Psoas muscle (tissue), 8 donors: ENCODE data around the gene RPUSD1. TPM values are rescaled to one million over a fixed set of nuclear protein-coding genes. Genes with fewer than 3 reads are reported as not detected.

Source experiments
- ATAC-seq, 4 donors: fragments of 200-7000 bp; cut with Tn5 transposase; one replicate each; pipeline ENCODE4 v1.9.1; 2020; ENCODE audit warnings: moderate library complexity in 3 of 4, mild to moderate bottlenecking in 2 of 4
- DNase-seq, 2 donors: peaks; one replicate each; pipeline ENCODE4 v3.0.0-alpha.2; 2020
- H3K27ac ChIP-seq: fragments of 200-600 bp; one replicate; pipeline ENCODE4 v1.8.0; 2022
- H3K27me3 ChIP-seq, 3 donors: fragments of 200-600 bp in 1 of 3; one replicate each; pipeline versions ENCODE4 v1.6.1 to v1.8.0; 2013 to 2022; ENCODE audit warnings: low read length in 2 of 3, mild to moderate bottlenecking in 2 of 3, moderate library complexity in 1 of 3; ENCODE audit not compliant: insufficient read depth in 3 of 3
- H3K36me3 ChIP-seq, 2 donors: fragments of 200-600 bp in 1 of 2; one replicate each; pipeline versions ENCODE4 v1.6.1 to v1.8.0; 2013 to 2022; ENCODE audit warnings: low read depth in 1 of 2, mild to moderate bottlenecking in 1 of 2, moderate library complexity in 1 of 2; ENCODE audit not compliant: insufficient read depth in 1 of 2
- H3K4me1 ChIP-seq: fragments of 200-600 bp; one replicate; pipeline ENCODE4 v1.8.0; 2022
- H3K4me3 ChIP-seq: fragments of 200-600 bp; one replicate; pipeline ENCODE4 v1.8.0; 2022; ENCODE audit warnings: mild to moderate bottlenecking
- H3K9me3 ChIP-seq: fragments of 200-600 bp; one replicate; pipeline ENCODE4 v1.8.0; 2022
- CTCF ChIP-seq: fragments of 200-600 bp; IDR thresholded peaks from one replicate; pipeline ENCODE4 v1.8.0; 2022; ENCODE audit warnings: antibody characterized with exemption
- WGBS, 3 donors: extraction: QIAGEN DNeasy Blood & Tissue Kit; methylation state at CpG; one replicate each; pipeline versions ENCODE4 v1.1.6 to v1.1.7; 2013; 5-methylcytosine and 5-hydroxymethylcytosine counted together
- intact Hi-C, 2 donors: fragments of 100-400 bp; cut with DNase I; formaldehyde crosslinking; loops; one replicate each; pipeline versions ENCODE4 v1.11.0 to v1.14.2; 2022
- polyA plus RNA-seq, 3 donors: library from polyadenylated mRNA; stranded (reverse); fragments of 200-250 nt; gene quantifications; one replicate each; pipeline ENCODE4 v1.2.3, GENCODE V29; 2013
- total RNA-seq, 4 donors: library from RNA; stranded (reverse); fragmentation: NEBNext Ultra II Directional in 2 of 4; extraction: Animal tissue kit (Norgen Biotek cat#: 25700) in 2 of 4; gene quantifications; one replicate each; pipeline versions ENCODE4 v1.2.1 to v1.2.4, GENCODE V29; 2021 to 2023
- donor health status: healthy with polysubstance abuse.
- donor health status: DM: no; HTN: no; CAD: no; lungs with moderate emphysema.
- donor health status: Bipolar disorder and iron deficiency.
- donor health status: healthy.
- donor health status: DM: yes; HTN: yes; CAD: no.
- donor health status: DM: no; HTN: no; CAD: no.
- donor health status: DM: no; HTN: no; CAD: no.
- donor health status: DM: yes; HTN: yes; CAD: no.

The RPUSD1 gene
- total and polyA plus RNA-seq, 7 donors, result 4.4 to 25.7 (median 10.9) TPM

GRCh38 chr16:751152-752006, 36.8 kb downstream of the RPUSD1 start:
- Histone ChIP-seq H3K27me3 (peaks cover 0 to 38% (median 8%) of the 10 kb centered on the region in 3 donors), H3K36me3 (no peaks in the 10 kb centered on the region), H3K9me3 (no peaks in the 10 kb centered on the region), H3K4me1 (no peaks in the 10 kb centered on the region), H3K27ac (no peak overlapping the region), H3K4me3 (no peak overlapping the region)
- ATAC-seq (no peak), DNase-seq (no peak)
- intact Hi-C loops, result no loop called here
- WGBS, 3 donors, result 44 to 54% (median 45%) methylated on average over 36 to 39 of the region's 39 CpGs
- TF ChIP-seq CTCF, result no peak

GRCh38 chr16:750485-750884, 37.7 kb downstream of the RPUSD1 start:
- H3K27me3 ChIP-seq, result peaks cover 0 to 33% (median 8%) of the 10 kb centered on the region in 3 donors
- DNase-seq, result no peak
- H3K36me3 ChIP-seq, result no peaks in the 10 kb centered on the region
- intact Hi-C loops, result no loop called here
- no peaks in the 10 kb centered on the region for H3K9me3 ChIP-seq
- H3K4me3 ChIP-seq, result no peak overlapping the region
- no peak for TF ChIP-seq CTCF
- ATAC-seq, result no peak
- no peak overlapping the region for H3K27ac ChIP-seq
- WGBS, 3 donors, result 54 to 58% (median 56%) methylated on average over 9 of the region's 9 CpGs
- H3K4me1 ChIP-seq, result no peaks in the 10 kb centered on the region

- no peak for DNase-seq
- peaks cover 0 to 36% (median 8%) of the 10 kb centered on the region in 3 donors for H3K27me3 ChIP-seq
- no peak overlapping the region for H3K27ac ChIP-seq
- H3K9me3 ChIP-seq, result no peaks in the 10 kb centered on the region
- intact Hi-C loops, result no loop called here
- H3K4me3 ChIP-seq, result no peak overlapping the region
- no peaks in the 10 kb centered on the region for H3K4me1 ChIP-seq
- no peaks in the 10 kb centered on the region for H3K36me3 ChIP-seq
- no peak for ATAC-seq
- TF ChIP-seq CTCF, result no peak
- 80 to 90% (median 82%) methylated on average over 6 of the region's 6 CpGs for WGBS, 3 donors
These were observed 39.2 kb downstream of the RPUSD1 start for GRCh38 chr16:749010-749409.

- no peak for TF ChIP-seq CTCF
- ATAC-seq (no peak), DNase-seq (no peak)
- no peak overlapping the region for H3K27ac ChIP-seq
- H3K4me3 ChIP-seq, result no peak overlapping the region
- no peaks in the 10 kb centered on the region for H3K36me3 ChIP-seq
- no peaks in the 10 kb centered on the region for H3K9me3 ChIP-seq
- no peaks in the 10 kb centered on the region for H3K4me1 ChIP-seq
- H3K27me3 ChIP-seq, result peaks cover 0 to 31% (median 8%) of the 10 kb centered on the region in 3 donors
- intact Hi-C loops, result no loop called here
- WGBS, 3 donors, result 72 to 75% (median 73%) methylated on average over 39 of the region's 39 CpGs
These were observed 40.0 kb downstream of the RPUSD1 start for GRCh38 chr16:747978-748746.
